RPMI8226 (cell line): Measurements from ENCODE around the gene RRP7A.
"Not testable (repeated sequence)": the region's sequence is repeated elsewhere in the genome, so short reads cannot be mapped to it uniquely, and the experiment has no call there.

ENCODE experiments used
- DNase-seq: peaks from one replicate; pipeline ENCODE4 v3.0.0-alpha.2; 2015

Gene RRP7A

DNA sequence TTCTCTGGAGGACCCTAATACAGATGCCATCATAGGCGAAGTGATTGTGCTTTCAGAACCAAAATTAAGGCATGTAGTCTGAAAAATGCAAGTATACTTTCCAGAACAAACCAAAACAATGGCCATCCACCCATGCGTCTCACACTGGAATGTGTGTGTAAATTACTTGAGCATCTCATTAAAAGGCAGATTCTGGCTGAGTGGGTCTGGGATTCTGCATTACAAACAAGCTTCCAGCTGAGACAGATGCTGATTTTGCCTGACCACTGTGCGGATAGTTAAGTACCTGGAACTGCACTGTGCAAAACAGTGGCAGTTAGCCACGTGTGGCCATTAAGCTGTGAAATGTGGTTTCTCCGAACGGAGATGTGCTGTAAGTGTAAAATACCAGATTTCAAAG, 26.2 kb downstream of the RRP7A start:
- DNase-seq: no peak

DNA sequence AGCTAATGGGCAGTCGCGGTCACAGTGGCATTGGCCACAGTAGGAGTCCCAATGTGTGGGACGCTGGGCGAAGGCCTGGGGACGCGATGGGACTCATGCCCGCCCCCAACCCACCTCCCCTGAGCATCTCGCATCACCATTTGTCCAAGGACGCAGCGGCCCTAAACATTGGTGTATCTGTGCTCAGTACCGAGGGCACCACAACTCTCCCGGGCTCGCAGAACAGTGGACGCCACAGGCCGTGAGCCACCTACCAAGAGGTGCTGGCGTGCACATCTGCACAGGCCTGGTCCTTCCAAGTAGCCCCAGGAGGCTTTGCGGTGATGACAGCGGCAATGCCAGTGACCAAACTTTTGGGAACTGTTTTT, 27.3 kb downstream of the RRP7A start:
- DNase-seq: no peak

DNA sequence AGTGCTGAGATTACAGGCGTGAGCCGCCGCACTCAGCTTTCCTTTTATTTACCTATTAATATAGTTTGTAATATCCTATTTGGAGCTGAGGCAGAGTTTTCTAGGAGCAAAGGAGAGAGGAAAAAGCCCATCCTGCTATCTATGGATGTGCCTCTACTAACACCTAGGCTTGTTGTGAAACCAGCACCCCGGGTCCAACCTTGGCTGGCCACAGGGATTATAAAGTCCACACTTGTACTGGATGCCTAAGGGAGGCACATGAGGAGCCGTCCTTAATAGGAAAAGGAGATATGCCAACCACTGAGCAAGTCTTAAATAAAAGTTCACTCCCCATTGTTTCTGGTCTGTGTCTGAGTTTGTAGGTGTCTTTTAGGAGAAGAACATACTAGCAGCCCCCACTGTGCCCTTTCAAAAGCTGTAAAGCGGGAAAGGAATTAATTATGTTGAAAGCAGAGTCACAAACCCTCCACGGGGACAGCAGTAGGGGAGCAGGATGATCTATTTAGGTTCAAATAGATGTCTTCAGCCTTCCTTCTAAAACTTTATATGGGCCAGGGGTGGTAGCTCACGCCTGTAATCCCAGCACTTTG, 29.3 kb downstream of the RRP7A start:
- DNase-seq: no peak

DNA sequence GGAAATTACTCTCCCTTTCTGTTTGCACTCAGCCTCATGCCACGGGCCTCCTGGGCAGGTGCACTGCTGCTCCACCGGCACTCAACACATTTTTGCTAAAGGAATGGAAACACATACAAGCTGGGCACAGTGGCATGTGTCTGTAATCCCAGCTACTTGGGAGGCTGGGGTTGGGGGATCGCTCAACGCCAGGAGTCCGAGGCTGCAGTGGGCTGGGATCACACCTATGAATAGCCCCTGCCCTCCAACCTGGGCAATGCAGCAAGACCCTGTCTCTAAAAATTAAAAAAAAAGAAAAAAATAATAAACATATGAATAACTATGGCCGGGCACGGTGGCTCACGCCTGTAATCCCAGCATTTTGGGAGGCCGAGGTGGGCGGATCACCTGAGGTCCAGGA, 30.6 kb downstream of the RRP7A start:
- peak; percentile 53 for DNase-seq

- DNase-seq: no peak
These were observed 35.1 kb downstream of the RRP7A start for GRCh38 chr22:42484506-42484905.

DNA sequence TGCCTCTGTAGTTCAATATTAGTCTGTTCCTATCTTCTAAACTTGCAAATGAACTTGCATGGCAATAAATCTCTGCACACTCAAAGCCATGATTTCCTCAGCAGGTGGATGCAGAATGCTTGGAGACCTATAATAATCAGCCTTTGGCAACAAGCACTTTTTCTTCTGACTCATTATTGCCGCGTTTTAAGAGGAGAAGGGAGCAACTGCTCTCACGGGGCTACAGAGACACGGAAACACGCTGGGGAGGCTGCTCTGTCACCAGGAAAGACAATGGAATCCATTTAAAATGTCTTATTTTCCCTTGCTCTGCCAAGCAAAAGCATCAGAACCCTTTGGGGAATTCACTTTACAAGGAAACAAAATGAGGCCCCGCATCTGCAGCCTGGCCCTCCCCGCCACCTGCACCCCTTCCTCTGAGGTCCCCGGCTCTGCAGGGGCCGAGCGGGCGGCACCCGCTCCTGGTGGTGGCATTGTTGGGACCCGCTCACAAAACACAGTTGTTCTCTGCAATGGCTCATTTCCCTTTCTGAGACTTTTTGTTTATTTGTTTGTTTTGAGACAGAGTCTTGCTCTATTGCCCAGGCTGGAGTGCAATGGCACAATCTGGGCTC, 35.9 kb downstream of the RRP7A start:
- DNase-seq: not testable (repeated sequence)

DNA sequence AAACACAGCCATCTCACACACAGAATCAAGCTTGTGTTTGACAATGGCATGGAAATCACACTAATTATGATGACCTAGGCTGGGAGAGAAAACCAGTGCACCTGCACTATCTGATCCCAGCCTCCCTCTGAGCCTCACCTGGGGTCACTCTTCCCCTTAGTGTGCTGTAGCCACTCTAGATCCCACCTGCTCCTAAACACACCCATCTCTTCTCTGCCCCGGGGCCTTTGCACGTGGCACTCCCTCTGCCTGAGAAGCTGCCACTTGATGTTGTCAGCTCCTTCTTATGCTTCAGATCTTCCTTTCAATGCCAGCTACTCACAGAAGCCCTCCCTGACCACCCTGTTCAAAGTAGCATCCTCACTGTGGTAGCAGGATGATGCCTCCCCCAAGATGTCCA, 44.5 kb downstream of the RRP7A start:
- DNase-seq: no peak

- peak; percentile 61 for DNase-seq
These were observed 46.0 kb downstream of the RRP7A start for GRCh38 chr22:42473484-42474193.

GRCh38 chr22:42472671-42473070, 46.9 kb downstream of the RRP7A start:
- no peak for DNase-seq

DNA sequence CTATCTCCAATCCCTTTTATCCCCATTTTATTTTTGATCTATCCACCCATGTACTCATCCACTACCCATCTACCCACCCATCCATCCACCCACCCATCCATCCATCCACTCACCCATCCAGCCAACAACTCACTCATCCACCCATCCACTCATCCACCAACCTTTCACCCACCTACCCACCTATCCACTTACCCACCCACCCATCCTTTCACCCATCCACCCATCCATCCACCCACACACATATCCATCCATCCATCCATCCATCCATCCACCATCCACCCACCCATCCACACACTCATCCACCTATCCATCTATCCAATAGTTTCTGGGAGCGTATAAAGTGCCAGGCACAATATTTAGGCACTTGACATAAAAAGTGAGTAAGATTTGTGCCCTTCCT, 48.2 kb downstream of the RRP7A start:
- no peak for DNase-seq

DNA sequence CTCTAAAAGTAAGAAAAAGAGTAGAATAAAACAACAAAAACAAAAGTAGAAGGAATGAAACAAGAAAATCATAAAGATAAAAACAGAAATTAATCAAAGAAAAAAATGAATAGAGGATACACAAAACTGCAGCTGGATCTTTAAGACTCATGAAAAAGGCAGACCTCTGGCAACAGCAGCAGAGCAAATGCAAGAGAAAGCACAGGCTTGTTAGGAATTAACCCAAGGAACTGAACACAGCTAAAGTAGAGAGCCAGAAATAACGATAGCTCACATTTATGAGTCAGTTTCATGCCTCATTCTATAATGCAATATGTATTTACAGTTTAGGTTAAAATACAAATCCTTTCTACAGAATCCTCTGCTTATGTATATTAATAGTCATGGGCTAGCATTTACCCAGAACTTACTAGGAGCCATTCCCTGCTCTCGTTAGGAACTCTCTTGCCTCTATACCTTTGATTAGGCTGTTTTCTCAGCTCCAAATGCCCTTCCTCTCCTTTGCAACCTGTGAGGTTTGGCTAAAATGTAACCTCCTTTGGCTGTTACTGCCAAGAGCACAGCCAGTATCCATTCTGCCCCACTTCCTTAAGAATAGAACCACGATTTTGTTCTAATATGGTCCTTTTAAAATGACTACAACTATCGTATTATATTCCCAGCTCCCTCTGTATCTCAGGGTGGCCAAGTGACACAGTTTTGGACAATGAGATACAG, 49.1 kb downstream of the RRP7A start:
- DNase-seq: no peak

GRCh38 chr22:42468841-42469240, 50.8 kb downstream of the RRP7A start:
- DNase-seq: no peak

DNA sequence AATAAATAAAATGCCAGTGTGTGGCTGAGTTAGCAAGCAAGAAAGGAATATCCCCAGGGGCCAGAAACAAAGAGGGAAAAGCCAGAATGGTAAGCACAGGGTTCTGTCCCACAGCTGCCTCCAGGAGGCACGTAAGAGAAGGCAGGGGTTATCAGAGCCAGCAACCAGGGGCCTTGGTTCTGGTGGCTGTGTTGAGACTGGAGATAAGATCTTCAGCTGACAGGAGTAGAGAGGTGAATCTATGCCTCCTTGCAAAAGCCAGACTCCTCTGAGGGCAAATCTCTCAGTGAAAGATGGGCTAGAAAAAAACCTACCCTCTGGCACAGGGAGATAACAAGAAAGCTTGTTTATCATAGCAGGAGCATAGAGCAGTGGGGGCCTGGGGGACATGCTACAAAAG, 57.6 kb downstream of the RRP7A start:
- no peak for DNase-seq

GRCh38 chr22:42461511-42461910, 58.1 kb downstream of the RRP7A start:
- peak; percentile 43 for DNase-seq
